ENCODE data around the gene GNG12. TPM values are rescaled to one million over a fixed set of nuclear protein-coding genes. Genes with fewer than 3 reads are reported as not detected.

GNG12 gene
- total RNA-seq, 2 donors from 2014 or later, result 77.1 to 131 TPM

DNA sequence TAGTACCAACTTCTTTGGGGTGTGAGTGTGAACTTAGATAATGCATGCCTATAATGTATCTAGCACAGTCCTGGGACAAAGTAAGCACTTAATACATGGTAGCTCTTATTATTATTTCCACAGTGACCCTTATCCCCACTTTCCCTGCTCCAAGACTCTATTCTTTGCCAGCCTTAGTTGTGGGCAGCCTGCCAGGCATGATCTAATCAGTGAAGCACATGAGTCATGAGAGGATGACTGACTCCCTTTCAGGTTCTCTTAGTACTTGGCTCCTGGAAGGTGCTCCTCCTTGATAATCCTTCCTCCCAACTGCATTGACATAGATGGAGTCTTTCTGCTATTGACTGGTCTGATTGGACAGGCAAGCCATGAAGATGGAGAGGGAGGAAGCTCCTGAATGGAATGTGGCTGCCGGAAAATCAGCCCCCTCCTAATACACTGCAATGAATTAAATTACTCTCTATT lies 17.4 kb upstream of the GNG12 start:
- no peaks in the 10 kb centered on the region for H3K36me3 ChIP-seq
- H3K27me3 ChIP-seq, result no peaks in the 10 kb centered on the region
- intact Hi-C loops (cut with DNase I), result loop anchor here (5.0 to 10.0 kb wide), 3 partner anchors 164 to 492 kb away; no protein-coding TSS in a partner anchor
- no peak overlapping the region for H3K4me3 ChIP-seq
- peaks cover 4% of the 10 kb centered on the region for H3K4me1 ChIP-seq
- H3K27ac ChIP-seq, result no peak overlapping the region
- no peak overlapping the region for H3K9ac ChIP-seq (ENCODE audit: low read depth in 2 of 2, low read length in 2 of 2)
- peak; percentile 33 for DNase-seq
- TF ChIP-seq CTCF (IDR thresholded peaks at IDR 0.05), result no peak
- H3K9me3 ChIP-seq, result no peaks in the 10 kb centered on the region

DNA sequence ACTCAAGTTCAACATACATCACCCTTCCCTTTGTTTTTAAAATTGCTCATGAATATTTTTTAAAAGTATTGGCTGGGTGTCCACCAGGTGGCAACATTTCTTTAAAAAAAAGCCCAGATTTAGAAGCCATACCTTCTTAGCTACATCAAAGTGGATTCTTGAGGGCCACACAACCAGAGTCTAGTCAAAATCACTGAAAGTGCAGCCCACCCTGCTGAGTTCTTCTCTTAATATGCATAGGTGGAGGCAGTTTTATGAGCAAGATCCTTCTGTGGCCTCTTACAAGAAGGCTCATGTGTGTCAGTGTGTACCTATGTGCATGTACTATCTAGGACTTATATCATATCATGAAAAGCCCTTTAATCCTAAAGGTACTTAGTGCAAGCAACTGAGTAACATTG lies 16.9 kb upstream of the GNG12 start:
- H3K4me1 ChIP-seq, result peaks cover 4% of the 10 kb centered on the region
- peak; percentile 33 for TF ChIP-seq CTCF (IDR thresholded peaks at IDR 0.05)
- no peak overlapping the region for H3K9ac ChIP-seq (ENCODE audit: low read depth in 2 of 2, low read length in 2 of 2)
- no peak overlapping the region for H3K27ac ChIP-seq
- H3K9me3 ChIP-seq, result no peaks in the 10 kb centered on the region
- no peak for DNase-seq
- no peaks in the 10 kb centered on the region for H3K36me3 ChIP-seq
- no peak overlapping the region for H3K4me3 ChIP-seq
- no peaks in the 10 kb centered on the region for H3K27me3 ChIP-seq
- intact Hi-C loops (cut with DNase I), result loop anchor here (5.0 to 10.0 kb wide), 3 partner anchors 165 to 492 kb away; no protein-coding TSS in a partner anchor

GRCh38 chr1:67847466-67847865 lies 14.2 kb upstream of the GNG12 start:
- H3K9me3 ChIP-seq, result no peaks in the 10 kb centered on the region
- no peak for TF ChIP-seq CTCF (IDR thresholded peaks at IDR 0.05)
- no peak overlapping the region for H3K4me3 ChIP-seq
- no peaks in the 10 kb centered on the region for H3K27me3 ChIP-seq
- DNase-seq, result no peak
- no peaks in the 10 kb centered on the region for H3K36me3 ChIP-seq
- H3K27ac ChIP-seq, result no peak overlapping the region
- peaks cover 4% of the 10 kb centered on the region for H3K4me1 ChIP-seq
- no peak overlapping the region for H3K9ac ChIP-seq (ENCODE audit: low read depth in 2 of 2, low read length in 2 of 2)
- intact Hi-C loops (cut with DNase I), result loop anchor here (5.0 kb wide), 1 partner anchor 75 kb away; no protein-coding TSS in a partner anchor

GRCh38 chr1:67846538-67846937 lies 13.3 kb upstream of the GNG12 start:
- Histone ChIP-seq H3K27ac (no peak overlapping the region), H3K9me3 (no peaks in the 10 kb centered on the region), H3K27me3 (no peaks in the 10 kb centered on the region), H3K9ac (ENCODE audit: low read depth in 2 of 2, low read length in 2 of 2) (no peak overlapping the region), H3K4me1 (peaks cover 4% of the 10 kb centered on the region), H3K4me3 (no peak overlapping the region), H3K36me3 (no peaks in the 10 kb centered on the region)
- intact Hi-C loops (cut with DNase I), result loop anchor here (5.0 kb wide), 1 partner anchor 74 kb away; no protein-coding TSS in a partner anchor
- no peak for DNase-seq
- TF ChIP-seq CTCF (IDR thresholded peaks at IDR 0.05), result no peak

- no peaks in the 10 kb centered on the region for H3K36me3 ChIP-seq
- intact Hi-C loops (cut with DNase I), result loop anchor here (5.0 kb wide), 1 partner anchor 73 kb away; no protein-coding TSS in a partner anchor
- no peak for TF ChIP-seq CTCF (IDR thresholded peaks at IDR 0.05)
- H3K9ac ChIP-seq (ENCODE audit: low read depth in 2 of 2, low read length in 2 of 2), result no peak overlapping the region
- no peak overlapping the region for H3K27ac ChIP-seq
- DNase-seq, result no peak
- no peaks in the 10 kb centered on the region for H3K4me1 ChIP-seq
- no peaks in the 10 kb centered on the region for H3K9me3 ChIP-seq
- no peak overlapping the region for H3K4me3 ChIP-seq
- no peaks in the 10 kb centered on the region for H3K27me3 ChIP-seq
These were observed 11.7 kb upstream of the GNG12 start for GRCh38 chr1:67844988-67845387.
